ENCODE results near the gene LNPEP.

- TF ChIP-seq CTCF (IDR thresholded peaks at IDR 0.05; ENCODE audit: low read depth, low read length, missing input control), result no peak
- no peak for TF ChIP-seq TAF1 (conservative IDR thresholded peaks at IDR 0.05)
- no peak for TF ChIP-seq MAX (IDR thresholded peaks at IDR 0.05)
- no peak for TF ChIP-seq ZBTB33 (IDR thresholded peaks at IDR 0.05)
- TF ChIP-seq SP1 (IDR thresholded peaks at IDR 0.05), result no peak
- TF ChIP-seq FOXA2 (IDR thresholded peaks at IDR 0.05), result no peak
- TF ChIP-seq REST (IDR thresholded peaks at IDR 0.05), result no peak
- no peak for TF ChIP-seq HNF4A (conservative IDR thresholded peaks at IDR 0.05)
- TF ChIP-seq NR2F2 (IDR thresholded peaks at IDR 0.05), result no peak
- no peak for TF ChIP-seq RAD21 (IDR thresholded peaks at IDR 0.05)
- TF ChIP-seq JUND (IDR thresholded peaks at IDR 0.05), result no peak
- no peak for TF ChIP-seq GABPA (IDR thresholded peaks at IDR 0.05 in 1 of 2, conservative IDR thresholded peaks at IDR 0.05 in 1 of 2)
- no peak for TF ChIP-seq EGR1 (IDR thresholded peaks at IDR 0.05; ENCODE audit: low read depth in 2 of 2)
Observed at GRCh38 chr5:96911139-96911538, 24.7 kb upstream of the LNPEP start.

Data from liver (tissue), 3 donors.